Adipose tissue (tissue), 3 donors: Measurements from ENCODE around the gene VAT1L. TPM values are rescaled to one million over a fixed set of nuclear protein-coding genes. Genes with fewer than 3 reads are reported as not detected.
"Not testable (repeated sequence)": the region's sequence is repeated elsewhere in the genome, so short reads cannot be mapped to it uniquely, and the experiment has no call there.

Experiments
- H3K27ac ChIP-seq: one replicate; pipeline ENCODE4 v1.5.1; 2013; ENCODE audit warnings: low read depth, low read length
- WGBS, 3 donors: extraction: QIAGEN DNeasy Blood & Tissue Kit; methylation state at CpG; one replicate each; pipeline ENCODE4 v1.1.7; 2013; 5-methylcytosine and 5-hydroxymethylcytosine counted together
- polyA plus RNA-seq, 3 donors: library from polyadenylated mRNA; stranded (reverse); fragments of 200-250 nt; gene quantifications; one replicate each; pipeline ENCODE4 v1.2.3, GENCODE V29; 2013
- donor health status: healthy with polysubstance abuse.
- donor health status: Bipolar disorder and iron deficiency.
- donor health status: healthy.

The VAT1L gene
- polyA plus RNA-seq, 3 donors = 0.22 to 1.1 (median 1.0) TPM

GRCh38 chr16:77922228-77922754, 133.9 kb downstream of the VAT1L start:
- H3K27ac ChIP-seq = no peak overlapping the region
- WGBS, 3 donors = 80 to 82% (median 81%) methylated on average over 6 of the region's 6 CpGs

DNA sequence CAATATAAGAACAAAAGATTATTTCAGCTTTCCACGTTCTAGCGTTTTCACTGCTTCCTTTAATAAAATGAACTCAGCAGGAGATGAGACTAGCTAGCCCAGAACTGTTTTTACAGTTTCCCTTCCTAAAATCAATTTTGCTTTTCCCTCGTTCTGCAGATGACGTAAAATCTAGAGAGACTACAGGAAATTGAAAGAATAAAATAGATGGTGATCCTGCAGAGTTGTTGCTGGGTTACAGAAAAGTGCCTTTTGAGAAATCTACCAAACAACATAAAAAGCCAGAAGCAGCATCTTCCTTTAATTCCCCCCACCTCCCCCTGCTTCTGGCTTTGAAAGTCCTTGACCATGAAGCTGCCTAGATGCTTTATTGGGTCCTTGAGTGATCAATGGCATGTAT, 137.2 kb downstream of the VAT1L start:
- no peak overlapping the region for H3K27ac ChIP-seq
- 66 to 81% (median 74%) methylated on average over 4 of the region's 4 CpGs for WGBS, 3 donors

DNA sequence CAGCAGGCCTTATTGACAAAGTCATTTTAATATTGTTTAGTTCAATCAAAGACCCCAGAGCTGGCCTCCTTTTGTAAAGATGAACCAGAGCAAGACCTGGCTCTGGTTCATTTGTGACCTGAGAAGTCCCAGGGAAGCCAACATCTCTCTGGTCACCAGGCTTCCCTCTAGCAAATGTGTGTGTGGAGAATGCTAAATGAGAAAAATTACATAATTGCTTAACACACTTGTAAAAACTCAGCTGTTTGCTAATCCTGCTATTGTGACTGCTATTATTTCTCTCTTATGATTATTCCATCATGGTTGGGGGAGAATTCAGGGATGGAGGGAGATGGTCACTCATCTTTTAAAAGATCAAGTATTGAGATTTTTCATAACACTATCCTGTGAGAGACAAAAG, 139.7 kb downstream of the VAT1L start:
- no peak overlapping the region for H3K27ac ChIP-seq

GRCh38 chr16:77929004-77929403, 140.6 kb downstream of the VAT1L start:
- H3K27ac ChIP-seq = no peak overlapping the region
- WGBS, 3 donors = 91 to 94% (median 93%) methylated on average over 8 of the region's 8 CpGs

- WGBS, 3 donors = 73 to 78% (median 77%) methylated on average over 4 of the region's 4 CpGs
- no peak overlapping the region for H3K27ac ChIP-seq
Observed at GRCh38 chr16:77931058-77931457, 142.7 kb downstream of the VAT1L start.

- H3K27ac ChIP-seq = no peak overlapping the region
- WGBS, 3 donors = 28 to 59% (median 33%) methylated on average over 7 of the region's 7 CpGs
Observed at GRCh38 chr16:77937473-77938149, 149.2 kb downstream of the VAT1L start.

- H3K27ac ChIP-seq = no peak overlapping the region
Observed at GRCh38 chr16:77938913-77939312, 150.5 kb downstream of the VAT1L start.

GRCh38 chr16:77939968-77940367, 151.6 kb downstream of the VAT1L start:
- WGBS, 3 donors = 57 to 83% (median 77%) methylated on average over 1 of the region's 1 CpG

More at GRCh38 chr16:77938913-77939312, 150.5 kb downstream of the VAT1L start:
- WGBS, 3 donors = 40 to 76% (median 68%) methylated on average over 5 of the region's 5 CpGs

GRCh38 chr16:77943801-77944200, 155.4 kb downstream of the VAT1L start:
- 41 to 67% (median 66%) methylated on average over 5 of the region's 5 CpGs for WGBS, 3 donors

More at GRCh38 chr16:77939968-77940367, 151.6 kb downstream of the VAT1L start:
- H3K27ac ChIP-seq = no peak overlapping the region

DNA sequence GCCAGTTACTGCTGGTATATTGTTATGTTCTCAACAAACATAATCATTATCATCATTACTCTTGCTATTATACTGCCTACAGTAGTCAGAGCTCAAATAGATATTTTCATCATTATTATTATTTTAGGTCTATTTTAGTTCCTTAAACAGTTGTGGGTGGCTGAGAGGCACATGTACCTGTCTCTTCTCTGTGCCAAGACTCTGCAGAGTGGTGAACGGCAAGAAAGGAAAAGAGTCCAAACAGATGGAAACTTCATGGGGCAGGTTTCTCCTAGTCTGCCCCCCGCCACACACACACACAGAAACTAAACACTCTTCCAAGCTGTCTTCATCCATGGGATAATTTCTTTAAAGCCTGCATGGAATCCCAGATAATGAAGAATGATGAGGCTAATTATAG, 156.3 kb downstream of the VAT1L start:
- WGBS, 3 donors = 72 to 82% (median 81%) methylated on average over 2 of the region's 2 CpGs
- H3K27ac ChIP-seq = no peak overlapping the region

More at GRCh38 chr16:77943801-77944200, 155.4 kb downstream of the VAT1L start:
- H3K27ac ChIP-seq = no peak overlapping the region

GRCh38 chr16:77945126-77945525, 156.8 kb downstream of the VAT1L start:
- H3K27ac ChIP-seq = no peak overlapping the region
- WGBS, 3 donors = 81 to 86% (median 85%) methylated on average over 4 of the region's 4 CpGs

DNA sequence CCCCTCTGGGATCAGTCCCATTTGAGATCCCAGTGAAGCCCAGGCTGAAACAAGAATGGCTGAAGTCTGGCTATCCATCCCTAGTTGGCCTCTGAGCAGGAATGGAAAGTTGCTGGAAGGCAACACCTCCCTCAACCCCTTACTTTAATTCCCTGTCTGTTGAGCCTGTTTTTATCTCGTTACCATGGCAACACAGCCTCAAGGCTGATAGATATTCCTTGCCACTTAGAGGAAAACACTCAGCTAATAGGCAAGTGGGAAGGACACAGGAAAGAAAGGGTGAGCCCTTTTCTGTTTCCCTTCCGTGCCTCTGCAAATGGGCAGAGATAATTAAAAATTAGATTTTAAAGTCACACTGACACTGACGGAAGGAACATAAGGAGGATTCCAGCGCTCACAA, 158.5 kb downstream of the VAT1L start:
- no peak overlapping the region for H3K27ac ChIP-seq
- 44 to 53% (median 49%) methylated on average over 4 of the region's 4 CpGs for WGBS, 3 donors

DNA sequence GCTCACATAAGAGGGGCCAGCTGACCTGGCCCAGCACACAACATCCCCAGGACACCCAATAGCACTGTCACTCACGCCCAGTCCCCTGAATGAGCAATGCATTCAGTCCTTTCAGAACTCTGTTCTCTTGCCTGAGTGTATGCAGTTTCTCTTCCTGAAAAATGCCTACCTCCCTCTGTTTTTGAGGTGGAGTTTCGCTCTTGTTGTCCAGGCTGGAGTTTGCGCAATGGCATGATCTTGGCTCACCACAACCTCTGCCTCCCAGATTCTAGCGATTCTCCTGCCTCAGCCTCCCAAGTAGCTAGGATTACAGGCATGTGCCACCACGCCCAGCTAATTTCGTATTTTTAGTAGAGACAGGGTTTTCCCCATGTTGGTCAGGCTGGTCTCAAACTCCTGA, 159.2 kb downstream of the VAT1L start:
- H3K27ac ChIP-seq = not testable (repeated sequence)
- WGBS, 3 donors = 84 to 88% (median 87%) methylated on average over 6 of the region's 6 CpGs

- 61 to 69% (median 65%) methylated on average over 5 of the region's 5 CpGs for WGBS, 3 donors
- H3K27ac ChIP-seq = no peak overlapping the region
Observed at GRCh38 chr16:77948835-77949234, 160.5 kb downstream of the VAT1L start.

DNA sequence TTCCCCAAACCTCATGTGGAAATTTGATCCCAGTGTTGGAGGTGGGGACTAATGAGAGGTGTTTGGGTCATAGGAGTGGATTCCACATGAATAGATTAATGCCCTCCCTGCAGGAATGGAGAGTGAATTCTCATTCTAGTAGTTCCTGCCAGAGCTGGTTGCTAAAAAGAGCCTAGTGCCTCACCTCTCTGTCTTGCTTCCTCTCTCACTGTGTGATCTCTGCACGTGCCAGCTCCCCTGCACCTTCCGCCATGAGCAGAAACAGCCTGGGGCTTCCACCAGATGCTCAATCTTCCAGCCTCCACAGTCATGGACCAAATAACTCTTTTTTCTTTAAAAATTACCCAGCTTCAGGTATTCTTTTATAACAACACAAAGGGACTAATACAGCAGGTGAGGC, 161.1 kb downstream of the VAT1L start:
- 62 to 75% (median 72%) methylated on average over 2 of the region's 2 CpGs for WGBS, 3 donors
- H3K27ac ChIP-seq = no peak overlapping the region

DNA sequence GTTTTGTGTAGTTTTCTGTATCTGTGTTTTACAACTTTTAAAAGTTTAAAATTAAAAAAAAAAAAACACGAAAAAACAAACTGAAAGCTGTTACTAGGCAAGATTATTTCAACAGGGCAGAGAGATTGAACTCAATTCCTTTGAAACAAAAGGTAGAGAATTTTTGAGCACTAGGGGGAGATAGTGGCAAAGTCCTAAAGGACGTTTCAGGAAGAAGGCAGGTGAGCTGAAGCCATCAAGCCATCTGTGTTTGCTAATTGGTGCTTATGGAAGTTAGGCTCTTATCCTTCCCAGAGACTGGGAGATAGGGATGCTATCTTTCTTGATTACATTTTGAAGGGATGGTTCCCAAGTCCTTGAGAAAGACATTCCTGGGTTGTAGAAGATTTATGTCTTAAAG, 163.4 kb downstream of the VAT1L start:
- 8 to 28% (median 23%) methylated on average over 2 of the region's 2 CpGs for WGBS, 3 donors
- no peak overlapping the region for H3K27ac ChIP-seq

DNA sequence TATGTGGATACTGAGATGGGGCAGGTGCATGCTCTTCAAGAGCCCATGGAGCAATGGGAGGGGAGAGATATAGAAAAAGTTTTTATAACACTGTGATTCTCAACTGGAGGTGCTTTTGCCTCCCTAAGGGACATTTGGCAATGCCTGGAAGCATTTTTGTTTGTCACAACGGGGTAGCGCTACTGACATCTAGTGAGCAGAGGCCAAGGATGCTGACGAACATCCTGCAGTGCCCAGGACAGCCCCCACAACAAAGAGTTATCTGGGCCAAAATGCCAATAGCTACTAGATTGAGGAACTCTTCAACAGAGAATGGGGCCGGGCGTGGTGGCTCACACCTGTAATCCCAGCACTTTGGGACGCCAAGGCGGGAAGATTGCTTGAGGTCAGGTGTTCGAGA, 166.8 kb downstream of the VAT1L start:
- H3K27ac ChIP-seq = no peak overlapping the region
- 76 to 86% (median 86%) methylated on average over 8 of the region's 8 CpGs for WGBS, 3 donors

GRCh38 chr16:77956231-77956630, 167.9 kb downstream of the VAT1L start:
- WGBS, 3 donors = 76 to 89% (median 84%) methylated on average over 4 of the region's 4 CpGs
- no peak overlapping the region for H3K27ac ChIP-seq

DNA sequence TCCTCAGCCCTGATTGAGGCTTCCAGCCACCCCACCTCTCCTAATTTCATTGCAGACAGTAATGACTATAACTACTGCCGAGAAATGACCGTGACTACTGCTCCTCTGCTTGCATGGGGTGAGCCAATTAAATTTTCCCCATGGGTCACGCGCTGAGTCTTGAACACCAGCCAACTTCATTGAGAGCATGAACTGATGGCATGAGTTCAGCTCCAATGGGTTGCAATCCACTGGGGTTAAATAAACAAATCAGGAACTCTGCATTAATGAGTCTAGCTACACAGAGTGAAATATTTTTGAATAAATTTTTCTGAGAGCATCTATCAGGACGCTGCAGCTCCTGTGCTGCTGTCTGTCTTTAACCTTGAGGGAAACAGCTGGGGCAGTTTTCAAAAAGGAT, 172.4 kb downstream of the VAT1L start:
- WGBS, 3 donors = 71 to 74% (median 72%) methylated on average over 5 of the region's 5 CpGs
- no peak overlapping the region for H3K27ac ChIP-seq

DNA sequence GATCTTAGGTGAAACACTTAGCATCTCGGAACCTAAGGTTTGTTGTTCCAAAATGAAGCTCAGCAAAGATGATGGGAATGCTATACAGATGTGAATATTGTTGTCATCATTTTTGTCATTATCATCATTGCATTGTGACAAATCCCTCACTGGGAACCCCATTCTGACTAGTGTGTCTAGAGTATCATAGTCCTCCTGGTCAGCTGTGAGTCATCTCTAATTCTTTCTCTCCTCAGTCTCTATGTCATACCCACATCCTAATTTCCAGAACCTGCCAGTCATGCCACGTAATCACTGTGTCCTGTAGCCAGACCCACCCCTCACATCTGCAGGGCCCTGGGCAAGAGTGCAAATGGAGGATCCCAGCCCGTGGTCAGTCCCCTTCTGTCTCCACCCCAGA, 173.4 kb downstream of the VAT1L start:
- 75 to 91% (median 86%) methylated on average over 3 of the region's 3 CpGs for WGBS, 3 donors
- H3K27ac ChIP-seq = no peak overlapping the region
